HG03175 (cell line): ENCODE data around the gene KRT222.
A peak's percentile ranks its signal among the peaks of the same experiment; 100 is the strongest.

Experiments
- ATAC-seq: cut with Tn5 transposase; IDR thresholded peaks from one replicate; pipeline ENCODE4 v1.9.1; 2021; ENCODE audit warnings: mild to moderate bottlenecking, moderate library complexity; ENCODE audit not compliant: unreplicated experiment

The KRT222 gene

GRCh38 chr17:40659911-40660310 is 5.1 kb downstream of the KRT222 start:
- ATAC-seq, result no peak

GRCh38 chr17:40658396-40658795 is 6.6 kb downstream of the KRT222 start:
- ATAC-seq, result no peak

GRCh38 chr17:40651939-40652338 is 13.0 kb downstream of the KRT222 start:
- no peak for ATAC-seq

- ATAC-seq, result no peak
Measured at GRCh38 chr17:40648384-40648968, 16.5 kb downstream of the KRT222 start.

GRCh38 chr17:40647624-40648383 is 17.2 kb downstream of the KRT222 start, which contains the start of gene SMARCE1:
Gene SMARCE1, minus strand, starts transcription at chr17:40647818. Its CDS starts 2,016 bp downstream, at chr17:40645802.
- peak; percentile 71 for ATAC-seq

- peak; percentile 26 for ATAC-seq
Measured at GRCh38 chr17:40646791-40647623, 18.0 kb downstream of the KRT222 start.

GRCh38 chr17:40645943-40646342 is 19.0 kb downstream of the KRT222 start:
- ATAC-seq, result no peak

- ATAC-seq, result no peak
Measured at GRCh38 chr17:40645291-40645690, 19.7 kb downstream of the KRT222 start.

- no peak for ATAC-seq
Measured at GRCh38 chr17:40637931-40638330, 27.0 kb downstream of the KRT222 start.

- no peak for ATAC-seq
Measured at GRCh38 chr17:40633871-40634270, 31.1 kb downstream of the KRT222 start.

GRCh38 chr17:40632216-40632615 is 32.8 kb downstream of the KRT222 start:
- no peak for ATAC-seq

- no peak for ATAC-seq
Measured at GRCh38 chr17:40629842-40630241, 35.1 kb downstream of the KRT222 start.

GRCh38 chr17:40625311-40625710 is 39.7 kb downstream of the KRT222 start:
- ATAC-seq, result no peak

- ATAC-seq, result no peak
Measured at GRCh38 chr17:40623419-40624210, 41.4 kb downstream of the KRT222 start.

GRCh38 chr17:40622509-40622928 is 42.5 kb downstream of the KRT222 start:
- ATAC-seq, result no peak

GRCh38 chr17:40621578-40621977 is 43.4 kb downstream of the KRT222 start:
- ATAC-seq, result no peak

GRCh38 chr17:40621019-40621418 is 44.0 kb downstream of the KRT222 start:
- ATAC-seq, result no peak

GRCh38 chr17:40618754-40619625 is 46.0 kb downstream of the KRT222 start:
- no peak for ATAC-seq

- ATAC-seq, result no peak
Measured at GRCh38 chr17:40617678-40618240, 47.2 kb downstream of the KRT222 start.
